ENCODE measurements around the gene BBS2.

BBS2 gene, protein sequence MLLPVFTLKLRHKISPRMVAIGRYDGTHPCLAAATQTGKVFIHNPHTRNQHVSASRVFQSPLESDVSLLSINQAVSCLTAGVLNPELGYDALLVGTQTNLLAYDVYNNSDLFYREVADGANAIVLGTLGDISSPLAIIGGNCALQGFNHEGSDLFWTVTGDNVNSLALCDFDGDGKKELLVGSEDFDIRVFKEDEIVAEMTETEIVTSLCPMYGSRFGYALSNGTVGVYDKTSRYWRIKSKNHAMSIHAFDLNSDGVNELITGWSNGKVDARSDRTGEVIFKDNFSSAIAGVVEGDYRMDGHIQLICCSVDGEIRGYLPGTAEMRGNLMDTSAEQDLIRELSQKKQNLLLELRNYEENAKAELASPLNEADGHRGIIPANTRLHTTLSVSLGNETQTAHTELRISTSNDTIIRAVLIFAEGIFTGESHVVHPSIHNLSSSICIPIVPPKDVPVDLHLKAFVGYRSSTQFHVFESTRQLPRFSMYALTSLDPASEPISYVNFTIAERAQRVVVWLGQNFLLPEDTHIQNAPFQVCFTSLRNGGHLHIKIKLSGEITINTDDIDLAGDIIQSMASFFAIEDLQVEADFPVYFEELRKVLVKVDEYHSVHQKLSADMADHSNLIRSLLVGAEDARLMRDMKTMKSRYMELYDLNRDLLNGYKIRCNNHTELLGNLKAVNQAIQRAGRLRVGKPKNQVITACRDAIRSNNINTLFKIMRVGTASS

DNA sequence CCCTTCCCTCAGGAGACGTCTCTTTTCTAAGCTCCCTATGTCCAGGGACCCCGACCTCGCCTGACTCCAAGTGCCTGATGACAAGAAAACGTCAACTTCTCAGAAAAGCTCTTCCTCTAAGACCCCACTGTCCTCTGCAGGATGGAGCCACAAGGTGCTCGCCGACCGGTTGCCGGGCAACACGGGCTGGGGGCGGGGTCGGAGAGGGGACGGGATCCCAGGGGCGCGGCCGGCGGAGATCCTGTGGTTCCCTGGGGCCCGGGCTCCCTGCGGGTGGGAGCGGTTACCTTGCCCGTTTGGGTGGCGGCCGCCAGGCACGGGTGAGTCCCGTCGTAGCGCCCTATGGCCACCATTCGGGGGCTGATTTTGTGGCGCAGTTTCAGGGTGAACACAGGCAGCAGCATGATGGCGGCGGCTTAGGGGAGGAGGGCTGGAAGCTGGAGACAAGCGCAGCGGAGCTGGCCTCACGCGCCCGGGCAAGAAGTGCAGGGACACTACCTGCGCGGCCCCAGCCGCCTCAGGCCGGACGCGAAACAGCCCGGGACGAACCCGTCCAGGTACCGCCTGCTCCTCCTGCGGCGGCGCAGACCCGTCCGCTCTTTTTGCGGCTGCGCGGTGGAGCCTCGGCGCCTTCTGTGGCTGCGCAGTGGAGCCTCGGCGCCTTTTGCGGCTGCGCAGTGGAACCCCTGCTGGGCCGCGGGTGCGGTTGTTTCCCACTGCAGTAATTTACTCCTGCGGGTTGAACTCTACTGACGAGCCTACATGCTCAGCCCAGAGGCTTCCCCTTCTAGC lies at the start of gene BBS2:
Gene BBS2 (minus strand): TSS at position 566 of the 792 bp plus-strand sequence. CDS start 162 bp downstream, at position 404.
- peak; percentile 95 for DNase-seq

DNA sequence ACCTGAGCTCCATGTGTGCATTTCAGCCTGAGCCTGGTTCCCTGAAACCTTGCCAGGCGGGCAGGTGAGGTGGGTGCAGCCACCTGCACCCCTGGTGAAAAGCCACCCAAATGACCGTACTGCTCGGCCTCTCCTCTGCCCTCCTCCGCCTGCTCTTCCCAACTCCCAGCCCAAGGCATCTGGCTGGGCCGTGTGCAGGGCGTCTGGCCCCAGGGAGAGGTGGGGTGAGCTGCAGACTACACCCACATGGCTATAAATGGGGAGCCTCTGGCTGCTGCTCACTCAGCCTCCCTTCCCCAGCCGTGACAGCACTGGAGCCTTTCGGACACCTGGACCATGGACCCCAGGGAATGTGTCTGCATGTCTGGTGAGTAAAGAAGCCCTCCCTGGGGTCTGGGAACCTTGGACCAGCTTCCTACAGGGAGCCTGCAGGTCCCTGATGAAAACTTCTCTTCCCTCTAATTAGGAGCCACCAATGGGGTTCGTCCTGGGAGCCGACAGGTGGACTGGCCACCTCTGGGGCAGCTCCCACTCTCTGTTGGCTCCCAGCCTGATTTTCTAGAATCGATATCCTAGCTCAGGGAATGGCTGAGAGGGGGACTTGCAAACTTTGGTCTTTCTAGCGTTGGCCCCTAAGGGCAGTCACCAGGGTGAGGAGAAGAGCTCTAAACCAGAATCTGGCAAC lies 45.1 kb upstream of the BBS2 start, which contains the start of gene MT4:
Gene MT4 (plus strand): TSS at position 281 of the 685 bp plus-strand sequence. CDS start 56 bp downstream, at position 337.
- DNase-seq = no peak

DNA sequence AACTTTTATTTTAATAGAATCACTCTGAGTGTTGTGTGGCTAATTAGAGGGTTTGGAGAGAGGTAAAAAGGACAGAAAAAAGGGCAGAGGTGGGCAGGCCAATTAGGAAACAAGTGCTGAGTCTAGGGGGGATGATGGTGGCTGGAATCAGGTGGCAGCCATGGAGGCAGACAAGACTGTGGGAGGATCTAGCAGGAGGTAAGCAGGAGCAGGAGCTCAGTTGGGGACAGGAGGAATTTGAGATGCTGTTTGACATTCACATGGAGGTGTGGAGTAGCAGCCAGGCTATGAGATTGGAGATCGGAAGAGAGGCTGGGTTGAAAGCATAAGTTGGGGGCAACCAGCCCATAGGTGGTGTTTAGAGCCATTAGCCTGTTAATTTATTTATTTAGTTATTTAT lies 41.3 kb upstream of the BBS2 start:
- no peak for DNase-seq

DNA sequence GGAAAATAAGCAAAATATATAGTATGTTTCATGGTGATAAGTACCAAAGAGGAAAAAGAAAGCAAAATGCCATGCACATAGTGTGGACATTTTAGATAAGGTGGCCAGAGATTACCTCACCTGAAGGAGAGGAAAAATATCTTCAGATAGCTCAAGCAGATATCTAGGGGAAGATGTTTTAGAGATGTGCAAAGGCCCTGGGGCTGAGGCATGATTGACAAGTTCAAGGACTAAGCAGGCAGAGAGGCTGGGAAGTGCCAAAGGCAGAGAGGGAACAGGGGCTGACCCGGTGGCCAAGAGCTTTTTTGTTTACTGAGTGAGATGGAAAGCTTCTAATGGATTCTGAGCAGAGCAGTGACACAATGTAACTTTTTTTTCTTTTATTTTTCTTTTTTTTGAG lies 40.6 kb upstream of the BBS2 start:
- no peak for DNase-seq

DNA sequence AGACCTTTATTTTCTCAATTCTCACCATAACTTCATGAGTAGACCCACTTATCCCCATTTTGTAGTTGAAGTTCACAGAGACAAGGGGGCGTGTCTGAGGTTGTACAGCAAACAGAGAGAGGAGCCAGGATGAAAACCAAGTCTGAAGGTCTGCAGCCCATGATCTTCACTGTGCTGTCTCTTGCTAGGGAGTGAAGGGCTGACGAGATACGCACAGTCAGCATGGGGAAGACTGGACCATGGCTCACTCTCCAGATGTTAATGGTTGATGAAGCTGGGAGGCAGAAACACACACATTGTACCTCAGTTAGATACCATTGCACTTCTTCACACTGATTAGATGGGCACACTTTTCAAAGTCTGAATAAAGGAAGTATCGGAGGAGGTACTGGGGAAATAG lies 39.3 kb upstream of the BBS2 start:
- no peak for DNase-seq

DNA sequence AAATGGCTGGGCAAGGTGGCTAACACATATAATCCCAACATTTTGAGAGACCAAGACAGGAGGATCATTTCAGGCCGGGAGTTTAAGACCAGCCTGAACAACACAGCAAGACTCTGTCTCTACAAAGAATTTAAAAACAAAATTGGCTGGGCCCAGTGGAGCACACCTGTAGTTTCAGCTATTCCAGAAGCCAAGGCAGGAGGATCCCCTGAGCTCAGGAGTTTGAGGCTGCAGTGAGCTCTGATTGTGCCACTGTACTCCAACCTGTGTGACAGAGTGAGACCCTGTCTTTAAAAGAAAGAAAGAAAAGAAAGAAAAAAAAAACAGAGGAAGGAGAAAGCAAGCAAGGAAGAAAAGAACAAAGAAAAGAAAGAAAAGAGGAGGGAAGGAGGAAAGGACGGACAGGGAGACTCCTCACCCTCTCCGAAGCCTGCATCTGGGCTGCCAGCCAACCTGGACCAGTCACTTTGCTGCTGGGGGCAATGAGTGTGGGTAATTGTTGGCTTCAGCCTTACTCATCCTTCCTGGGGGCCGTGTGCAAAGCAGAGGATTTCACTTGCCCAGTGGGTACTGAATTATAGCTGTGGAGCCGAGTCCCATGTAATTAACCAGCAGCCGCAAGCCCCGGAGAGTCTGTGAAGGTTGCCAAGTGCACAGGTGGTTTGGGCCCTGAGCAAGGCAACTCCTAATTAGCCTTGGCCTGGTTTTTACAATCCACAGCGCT lies 38.4 kb upstream of the BBS2 start:
- DNase-seq = no peak

DNA sequence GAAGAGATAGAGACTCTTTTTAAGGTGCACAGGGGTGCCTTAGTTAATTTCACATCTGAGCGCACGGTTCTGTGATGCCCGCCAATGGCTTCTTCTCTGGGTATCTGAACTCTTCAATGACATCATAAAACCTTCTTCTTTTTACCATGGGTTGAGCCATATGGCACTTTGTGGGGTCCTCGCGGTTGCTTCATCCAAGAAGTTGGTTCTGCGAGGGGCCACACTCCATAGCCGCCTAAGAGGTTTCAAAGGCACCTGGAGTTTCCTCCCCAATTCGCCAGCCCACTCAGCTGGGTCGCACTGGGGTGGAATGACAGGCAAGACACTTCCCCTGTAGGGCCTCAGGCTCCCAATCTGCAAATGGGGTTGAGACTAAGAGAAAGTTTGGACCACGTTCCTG lies 34.6 kb upstream of the BBS2 start:
- DNase-seq = no peak

DNA sequence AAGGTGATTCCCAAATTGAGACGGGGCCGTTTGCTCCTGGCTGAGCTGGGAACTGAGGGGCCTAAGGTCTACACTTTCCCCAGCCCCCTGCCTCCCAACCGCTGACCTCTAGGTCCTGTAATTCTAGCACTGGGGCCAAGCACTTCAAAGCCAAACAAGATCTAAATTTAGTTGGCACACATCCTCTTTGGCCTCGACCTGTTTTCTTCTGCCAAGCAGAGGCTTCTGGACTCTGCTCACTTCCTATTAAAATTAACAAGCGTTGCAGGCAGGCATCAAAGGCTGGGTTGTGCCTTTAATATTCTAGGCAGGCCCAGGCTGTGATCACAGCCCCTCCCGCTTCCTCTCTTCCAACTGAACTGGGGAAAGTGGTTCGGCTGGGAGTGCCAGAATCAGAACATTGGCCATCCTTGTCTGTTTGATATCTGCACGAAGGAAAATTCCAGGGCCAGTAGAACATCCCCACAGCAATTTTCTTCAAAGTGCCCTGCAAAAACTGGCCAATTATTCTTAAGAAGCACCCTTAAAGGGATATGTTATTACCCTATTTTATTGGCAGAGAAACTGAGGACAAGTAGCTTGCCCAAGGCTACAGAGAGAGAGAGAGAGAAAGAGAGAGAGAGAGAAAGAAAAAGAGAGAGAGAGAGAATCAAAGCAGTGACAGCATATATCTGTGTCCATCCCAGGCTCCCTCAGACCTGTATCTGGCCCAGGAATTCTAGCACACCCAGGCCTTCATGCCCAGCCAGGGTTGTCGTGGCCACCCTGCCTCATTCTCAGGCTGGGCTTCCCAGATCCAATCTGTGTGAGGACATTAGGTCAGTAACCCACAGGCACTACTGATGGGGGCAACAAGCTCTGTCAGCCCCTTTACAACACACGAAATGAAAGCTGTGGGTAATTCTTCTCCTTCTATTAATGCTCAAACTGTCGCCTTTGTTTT lies 32.2 kb upstream of the BBS2 start:
- DNase-seq = no peak

DNA sequence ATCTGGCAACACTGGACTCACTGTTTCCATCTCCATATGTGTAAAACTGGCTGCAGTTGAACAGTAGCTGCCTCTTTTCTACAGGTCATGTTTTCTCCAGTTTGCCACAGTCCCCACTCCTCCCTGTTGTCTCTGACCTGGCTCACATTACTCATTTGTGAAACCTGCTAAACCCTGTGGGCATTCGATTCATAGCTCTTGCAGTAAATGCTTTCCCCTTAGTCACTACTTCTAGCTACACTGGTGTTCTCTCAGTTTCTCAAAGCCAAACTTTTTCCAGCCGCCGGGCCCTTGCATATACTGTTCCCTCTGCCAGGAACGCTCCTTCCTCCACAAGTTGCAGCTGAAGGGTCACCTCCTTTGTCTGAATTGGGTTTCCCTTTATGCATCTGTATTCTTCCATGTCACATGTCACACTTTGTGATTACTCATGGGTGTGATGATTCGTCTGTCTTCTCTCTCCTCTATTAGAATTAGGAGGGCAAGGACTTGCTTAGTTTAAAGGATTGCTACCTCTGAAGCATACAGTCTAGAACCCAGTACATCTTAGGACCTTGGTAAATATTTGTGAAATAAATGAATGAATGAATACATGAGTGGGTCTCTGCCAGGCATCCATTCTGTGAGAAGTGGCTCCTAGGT lies 30.0 kb upstream of the BBS2 start:
- DNase-seq = peak; percentile 22

DNA sequence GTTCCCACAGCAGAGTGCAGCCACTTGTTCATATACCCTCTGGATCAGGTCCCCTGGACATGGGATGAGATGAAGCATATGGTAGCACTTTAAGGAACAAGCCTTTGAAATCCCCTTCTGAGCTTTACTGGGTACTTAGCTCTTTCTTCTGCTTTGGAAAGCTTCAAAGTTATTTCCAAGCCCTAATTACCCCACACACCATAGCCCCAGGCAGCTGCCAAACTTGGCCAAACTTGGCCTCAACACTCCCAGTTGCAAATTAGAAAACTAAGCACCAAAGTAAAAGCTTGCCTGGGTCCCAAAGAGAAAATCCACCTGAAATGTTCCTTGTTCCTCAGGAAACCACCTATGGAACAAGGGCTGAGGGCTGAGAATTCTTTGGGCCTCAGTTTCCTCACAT lies 29.3 kb upstream of the BBS2 start:
- DNase-seq = no peak

DNA sequence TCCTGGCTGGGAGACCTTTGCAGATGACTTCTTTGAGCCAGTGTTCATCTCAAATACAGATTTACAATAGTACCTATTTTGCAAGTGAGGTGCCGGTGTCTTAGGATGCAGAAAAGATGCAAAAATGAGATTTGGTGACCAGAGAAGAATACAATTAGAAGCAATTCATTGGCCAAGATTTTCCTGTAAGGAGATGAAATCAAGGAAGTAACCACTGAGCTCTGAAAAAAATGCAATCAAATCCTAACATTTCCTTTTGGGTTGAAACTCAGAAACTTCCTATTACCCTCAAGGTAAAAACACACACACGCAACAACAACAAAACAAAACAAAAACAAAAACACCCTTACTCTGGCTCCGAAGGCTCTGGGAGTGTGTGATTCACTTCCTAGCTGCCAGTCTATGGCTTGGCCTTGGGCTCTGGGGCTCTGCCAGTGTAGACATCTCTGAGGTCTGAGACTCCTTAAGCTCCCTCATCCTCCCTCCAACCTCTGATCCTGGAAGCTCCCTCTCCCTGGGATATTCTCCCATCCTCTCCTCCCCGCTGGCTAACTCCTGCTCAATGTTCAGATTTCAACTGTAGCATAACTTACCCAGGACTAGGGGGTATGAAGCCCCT lies 28.2 kb upstream of the BBS2 start:
- DNase-seq = no peak

DNA sequence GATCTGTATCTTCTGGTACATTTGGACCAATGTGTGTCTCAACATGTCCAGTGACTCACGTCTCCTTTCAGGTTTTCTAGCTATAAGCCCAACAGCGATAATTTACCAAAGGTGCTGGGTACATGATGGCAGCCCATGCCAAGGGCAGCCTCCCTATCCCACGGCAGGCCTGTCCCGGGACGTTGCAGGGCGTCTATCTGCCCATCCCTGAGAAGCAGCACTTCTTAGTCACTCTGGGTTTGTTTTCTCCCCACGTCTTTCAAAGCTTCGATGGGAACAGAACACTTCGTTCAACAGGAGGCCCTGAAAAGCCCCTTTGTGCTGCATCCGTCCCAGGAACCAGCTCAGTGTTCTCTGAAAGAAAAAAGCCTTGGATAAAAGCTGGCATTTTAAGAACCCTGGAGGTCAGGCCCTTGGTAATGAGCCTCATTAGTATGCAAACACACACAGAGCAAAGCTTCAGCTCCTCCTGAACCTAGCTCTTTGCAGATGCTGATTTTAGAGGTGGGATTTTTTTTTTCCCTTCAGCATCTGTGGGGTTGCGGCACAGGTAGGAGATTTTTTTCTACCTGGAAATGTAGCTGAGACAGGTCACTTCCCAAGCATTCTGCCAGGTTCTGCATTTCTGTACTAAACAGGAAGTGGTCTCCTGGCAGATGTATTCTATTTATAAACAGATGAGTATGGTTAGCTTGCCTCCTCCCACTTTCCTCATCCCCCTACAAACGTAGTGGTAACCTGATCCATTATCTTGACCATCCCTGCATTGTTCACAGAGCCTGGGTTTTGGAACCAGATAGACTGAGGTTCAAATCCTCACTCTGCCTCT lies 27.5 kb upstream of the BBS2 start:
- DNase-seq = no peak

DNA sequence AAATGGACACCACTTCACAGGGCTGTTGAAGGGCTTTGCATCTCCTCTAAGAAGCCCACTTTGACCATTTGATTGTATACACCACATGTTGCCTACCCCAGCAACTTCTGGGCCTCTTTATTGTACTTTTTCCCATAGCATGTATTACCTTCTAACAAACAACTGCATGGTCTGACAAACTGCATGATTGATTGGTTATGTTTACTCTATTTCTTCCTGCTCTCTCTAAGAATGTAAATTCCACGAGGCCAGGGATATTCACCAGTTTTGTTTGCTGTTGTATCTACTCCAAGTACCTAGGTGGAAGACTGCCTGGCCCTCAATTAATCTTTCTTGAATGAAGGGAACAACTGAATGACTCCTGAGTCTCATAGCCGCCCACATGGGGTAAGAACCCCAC lies 22.2 kb upstream of the BBS2 start:
- DNase-seq = no peak

DNA sequence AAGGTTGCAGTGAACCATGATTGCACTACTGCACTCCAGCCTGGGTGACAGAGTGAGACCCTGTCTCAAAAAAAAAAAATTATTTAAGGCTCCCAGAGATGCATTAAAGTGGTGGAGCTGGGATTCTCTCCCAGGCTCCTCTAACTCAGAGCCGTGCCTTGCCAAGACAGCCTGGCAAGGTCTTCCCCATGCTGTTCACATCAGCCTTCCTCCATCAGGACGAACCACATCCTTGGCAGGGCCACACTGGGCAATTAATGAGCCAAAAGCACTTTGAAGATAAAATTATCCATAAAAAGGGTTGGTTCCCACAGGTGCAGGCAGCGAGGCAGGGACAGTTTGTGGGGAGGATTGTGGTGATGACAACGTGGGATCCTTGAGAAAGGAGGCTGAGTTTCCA lies 19.8 kb upstream of the BBS2 start:
- no peak for DNase-seq

DNA sequence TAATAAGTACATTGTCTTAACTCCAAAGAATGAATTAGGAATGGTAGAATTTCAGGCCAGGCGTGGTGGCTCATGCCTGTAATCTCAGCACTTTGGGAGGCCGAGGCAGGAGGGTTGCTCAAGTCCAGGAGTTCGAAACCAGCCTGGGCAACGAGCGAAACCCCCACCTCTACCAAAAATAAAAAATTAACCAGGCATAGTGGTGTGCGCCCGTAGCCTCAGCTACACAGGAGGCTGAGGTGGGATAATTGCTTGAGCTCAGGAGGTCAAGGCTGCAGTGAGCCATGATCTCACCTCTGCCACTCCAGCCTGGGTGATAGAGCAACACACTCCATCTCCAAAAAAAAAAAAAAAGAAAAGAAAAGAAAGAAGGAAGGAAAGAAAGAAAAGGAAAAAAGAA lies 18.5 kb upstream of the BBS2 start:
- no peak for DNase-seq

DNA sequence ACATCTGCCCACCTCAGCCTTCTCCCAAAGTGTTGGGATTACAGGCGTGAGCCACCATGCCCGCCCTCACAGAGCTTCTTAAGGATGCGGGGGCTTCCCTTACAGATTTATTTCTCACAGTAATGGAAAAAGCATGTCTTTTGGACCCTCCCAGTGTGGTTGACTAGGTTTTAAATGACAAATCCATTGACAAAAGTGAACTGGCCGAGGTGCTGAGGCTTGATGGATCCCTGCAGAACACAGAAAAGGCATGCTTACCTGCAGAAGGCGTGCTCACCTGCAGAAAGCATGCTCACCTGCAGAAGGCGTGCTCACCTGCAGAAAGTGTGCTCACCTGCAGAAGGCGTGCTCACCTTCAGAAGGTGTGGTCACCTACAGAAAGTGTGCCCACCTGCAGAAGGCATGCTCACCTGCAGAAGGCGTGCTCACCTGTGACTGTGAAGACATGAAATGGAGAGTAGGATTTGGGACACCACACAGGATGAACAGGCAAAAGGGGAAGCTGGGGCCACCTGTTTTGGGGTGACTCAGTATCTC lies 15.1 kb upstream of the BBS2 start:
- no peak for DNase-seq

DNA sequence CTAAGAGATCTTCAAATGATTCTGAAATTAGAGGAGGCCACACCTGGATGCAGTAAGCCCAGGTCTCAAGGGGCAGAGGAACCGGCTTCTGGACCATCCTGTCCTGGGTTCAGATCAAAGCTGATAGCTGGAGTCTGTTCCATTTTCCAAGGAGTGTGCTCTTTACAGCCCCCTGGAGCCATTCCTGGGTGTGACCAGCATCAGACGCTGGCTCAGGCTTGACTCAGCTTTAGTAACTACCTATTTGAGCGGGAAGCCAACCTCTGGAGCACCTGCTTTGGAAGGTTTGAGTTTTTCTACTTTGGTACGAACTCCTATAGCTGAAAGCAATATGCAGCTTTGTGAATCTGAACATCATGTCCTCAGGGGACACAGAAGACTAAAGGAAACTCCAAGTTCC lies 12.9 kb upstream of the BBS2 start:
- DNase-seq = no peak

DNA sequence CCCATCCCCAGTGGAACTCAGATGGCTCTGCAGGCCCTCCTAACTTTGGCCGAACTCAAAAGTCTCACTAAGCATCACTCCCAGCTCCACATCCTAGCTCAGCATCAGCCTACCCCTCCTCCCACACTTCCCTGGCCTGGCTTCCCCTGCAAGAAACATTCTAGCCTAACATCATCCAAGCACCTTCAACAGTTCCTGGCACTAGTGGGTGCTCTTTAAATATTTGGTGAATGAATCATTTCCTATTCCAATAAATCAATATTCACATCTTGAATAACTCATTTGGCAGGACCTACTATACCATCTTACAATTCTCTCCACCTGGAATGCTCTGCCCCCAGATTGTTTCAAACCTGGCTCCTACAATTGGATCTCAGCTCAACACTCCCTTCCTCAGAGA lies 11.0 kb upstream of the BBS2 start:
- DNase-seq = no peak

DNA sequence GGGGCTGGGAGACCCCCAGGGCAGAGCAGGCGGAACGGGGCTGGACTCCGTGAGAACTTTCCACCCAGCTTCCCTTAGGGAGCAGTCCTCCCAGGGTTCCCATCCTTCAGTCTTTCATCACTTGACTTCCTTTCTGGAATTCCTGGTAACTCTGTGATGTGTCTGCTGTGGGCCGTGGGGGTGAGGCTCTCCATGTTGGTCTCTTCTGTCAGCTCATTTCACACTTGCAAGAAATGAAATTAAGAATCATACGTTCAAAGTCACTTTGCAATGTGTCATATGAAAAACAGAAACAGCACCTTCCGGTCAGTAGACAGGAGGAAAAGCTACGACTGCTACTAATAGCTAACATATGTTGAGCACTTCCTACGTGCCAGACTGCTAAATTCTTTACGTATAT lies 5.4 kb upstream of the BBS2 start:
- DNase-seq = no peak

All from suppressor macrophage treated with lipopolysaccharide for 4 hours (primary cell).